Fibroblast of lung (primary cell): ENCODE measurements around the gene FEZF2. TPM values are rescaled to one million over a fixed set of nuclear protein-coding genes. Genes with fewer than 3 reads are reported as not detected.

Source experiments
- DNase-seq, 2 donors: peaks; one replicate each; pipeline versions ENCODE4 v3.0.0 to v3.0.0-alpha.2; 2010; ENCODE audit warnings: low read depth in 2 of 2
- H2AFZ ChIP-seq: 2 replicates; pipeline ENCODE4 v1.5.1; 2012; ENCODE audit warnings: low read length, control low read depth, inconsistent platforms
- H3K27ac ChIP-seq: 2 replicates; pipeline ENCODE4 v1.5.1; 2011; ENCODE audit warnings: low read length, control low read depth; ENCODE audit not compliant: insufficient read depth
- H3K27me3 ChIP-seq: 2 replicates; pipeline ENCODE4 v1.5.1; 2011; ENCODE audit warnings: mild to moderate bottlenecking, low read length; ENCODE audit not compliant: control insufficient read depth, insufficient read depth
- H3K36me3 ChIP-seq: 2 replicates; pipeline ENCODE4 v1.5.1; 2011; ENCODE audit warnings: low read length; ENCODE audit not compliant: control insufficient read depth, insufficient read depth
- H3K4me1 ChIP-seq: 2 replicates; pipeline ENCODE4 v1.5.1; 2011; ENCODE audit warnings: low read length; ENCODE audit not compliant: control insufficient read depth, insufficient read depth; ENCODE audit errors: extremely low read depth
- H3K4me2 ChIP-seq: 2 replicates; pipeline ENCODE4 v1.5.1; 2011; ENCODE audit warnings: low read length, control low read depth; ENCODE audit not compliant: insufficient read depth; ENCODE audit errors: extremely low read depth
- H3K4me3 ChIP-seq, 4 experiments: fragments of 200-600 bp in 1 of 4; sonication (generic) in 1 of 4; replicated peaks in 1 of 4; 2 replicates each; pipeline ENCODE4 v1.5.1; 2011 to 2016; ENCODE audit warnings: low read length in 4 of 4, low read depth in 3 of 4, mild to moderate bottlenecking in 3 of 4, control low read depth in 2 of 4, inconsistent platforms in 1 of 4, mixed read lengths in 1 of 4; ENCODE audit not compliant: insufficient read depth in 1 of 4; ENCODE audit errors: control extremely low read depth in 1 of 4
- H3K79me2 ChIP-seq: 2 replicates; pipeline ENCODE4 v1.5.1; 2012; ENCODE audit warnings: mild to moderate bottlenecking, low read length, inconsistent platforms; ENCODE audit not compliant: control insufficient read depth, insufficient read depth
- H3K9ac ChIP-seq: 2 replicates; pipeline ENCODE4 v1.5.1; 2011; ENCODE audit warnings: mild to moderate bottlenecking, low read length, control low read depth; ENCODE audit not compliant: insufficient read depth
- H3K9me3 ChIP-seq: 2 replicates; pipeline ENCODE4 v1.5.1; 2012; ENCODE audit warnings: low read depth, low read length; ENCODE audit not compliant: control insufficient read depth, insufficient read depth
- H4K20me1 ChIP-seq: 2 replicates; pipeline ENCODE4 v1.5.1; 2011; ENCODE audit warnings: low read length; ENCODE audit not compliant: control insufficient read depth, insufficient read depth; ENCODE audit errors: extremely low read depth
- EZH2 ChIP-seq: IDR thresholded peaks from 2 replicates; pipeline ENCODE4 v1.5.1; 2012; ENCODE audit warnings: low read length, control low read depth, mild to moderate bottlenecking; ENCODE audit errors: missing control alignments
- polyA plus RNA-seq, 2 donors: library from polyadenylated mRNA; depleted of rRNA in 1 of 2; stranded (reverse) in 1 of 2; unstranded in 1 of 2; fragments of >200 nt; gene quantifications; 2 replicates each; pipeline ENCODE4 v1.2.1, GENCODE V29; 2011 to 2012; ENCODE audit warnings: missing spikeins in 1 of 2
- total RNA-seq: library from RNA; depleted of rRNA; stranded (reverse); fragments of >200 nt; gene quantifications from 2 replicates; pipeline ENCODE4 v1.2.1, GENCODE V29; 2014
- TF ChIP-seq, protein P1 (sequence below), 2 donors: IDR thresholded peaks in 1 of 2; conservative IDR thresholded peaks in 1 of 2; 1 replicate in 1 of 2; 2 replicates in 1 of 2; pipeline ENCODE4 v1.5.1; 2011 to 2012; ENCODE audit warnings: low read length in 2 of 2, control low read depth in 1 of 2, inconsistent platforms in 1 of 2, low read depth in 1 of 2, mild to moderate bottlenecking in 1 of 2

The FEZF2 gene
- total and polyA plus RNA-seq, 2 donors (not counting 1 experiment from before 2014, with no cell fraction given) = not detected

DNA sequence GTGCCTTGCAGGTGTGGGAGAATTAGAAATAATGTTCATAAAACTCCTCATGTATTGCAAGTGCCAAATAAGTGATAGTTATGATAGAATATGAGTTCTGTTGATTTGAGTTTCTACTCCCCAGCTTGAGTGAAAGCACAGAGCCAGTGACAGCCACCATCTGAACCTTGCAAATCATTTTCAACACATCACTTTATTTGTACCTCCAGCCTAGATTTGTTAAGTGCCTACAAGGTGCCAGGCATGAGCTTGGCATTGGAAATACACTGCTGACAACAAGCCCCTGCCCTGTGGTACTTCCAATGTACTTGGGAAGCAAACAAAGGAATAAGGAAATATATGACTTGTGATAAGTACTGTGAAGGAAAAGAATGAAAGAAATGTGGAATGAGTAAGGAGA, 17.0 kb downstream of the FEZF2 start:
- Histone ChIP-seq H3K27me3 (peaks cover 3% of the 10 kb centered on the region), H3K27ac (no peak overlapping the region), H4K20me1 (no peaks in the 10 kb centered on the region), H2AFZ (no peak overlapping the region), H3K4me1 (no peaks in the 10 kb centered on the region), H3K9me3 (no peaks in the 10 kb centered on the region), H3K79me2 (no peaks in the 10 kb centered on the region), H3K4me3 (no peak overlapping the region), H3K36me3 (no peaks in the 10 kb centered on the region), H3K4me2 (no peak overlapping the region), H3K9ac (no peak overlapping the region)
- no peak for DNase-seq
- TF ChIP-seq, protein P1, sequence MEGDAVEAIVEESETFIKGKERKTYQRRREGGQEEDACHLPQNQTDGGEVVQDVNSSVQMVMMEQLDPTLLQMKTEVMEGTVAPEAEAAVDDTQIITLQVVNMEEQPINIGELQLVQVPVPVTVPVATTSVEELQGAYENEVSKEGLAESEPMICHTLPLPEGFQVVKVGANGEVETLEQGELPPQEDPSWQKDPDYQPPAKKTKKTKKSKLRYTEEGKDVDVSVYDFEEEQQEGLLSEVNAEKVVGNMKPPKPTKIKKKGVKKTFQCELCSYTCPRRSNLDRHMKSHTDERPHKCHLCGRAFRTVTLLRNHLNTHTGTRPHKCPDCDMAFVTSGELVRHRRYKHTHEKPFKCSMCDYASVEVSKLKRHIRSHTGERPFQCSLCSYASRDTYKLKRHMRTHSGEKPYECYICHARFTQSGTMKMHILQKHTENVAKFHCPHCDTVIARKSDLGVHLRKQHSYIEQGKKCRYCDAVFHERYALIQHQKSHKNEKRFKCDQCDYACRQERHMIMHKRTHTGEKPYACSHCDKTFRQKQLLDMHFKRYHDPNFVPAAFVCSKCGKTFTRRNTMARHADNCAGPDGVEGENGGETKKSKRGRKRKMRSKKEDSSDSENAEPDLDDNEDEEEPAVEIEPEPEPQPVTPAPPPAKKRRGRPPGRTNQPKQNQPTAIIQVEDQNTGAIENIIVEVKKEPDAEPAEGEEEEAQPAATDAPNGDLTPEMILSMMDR (conservative IDR thresholded peaks at IDR 0.05 in 1 of 2, IDR thresholded peaks at IDR 0.05 in 1 of 2; ENCODE audit: low read depth in 1 of 2, low read length in 2 of 2) = no peak
- TF ChIP-seq EZH2 = no peak

DNA sequence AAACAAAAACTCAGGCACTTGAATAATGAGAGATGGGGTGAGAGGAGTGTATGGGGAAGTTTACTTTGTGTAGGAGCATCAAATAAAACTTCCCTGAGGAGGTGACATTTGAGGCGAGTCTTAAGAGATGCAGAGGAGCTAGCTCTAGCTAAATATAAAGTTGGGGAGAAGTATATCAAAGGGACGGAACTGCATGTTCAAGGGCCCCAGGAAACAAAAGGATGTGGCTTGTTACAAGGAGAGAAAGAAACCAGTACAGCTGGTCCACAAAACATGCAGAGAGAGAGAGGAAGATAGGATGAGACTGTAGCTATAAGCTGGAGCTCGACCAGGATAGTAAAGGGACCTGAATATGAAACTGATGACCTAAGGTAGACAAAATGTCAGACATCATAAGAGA, 17.6 kb downstream of the FEZF2 start:
- Histone ChIP-seq H3K27ac (no peak overlapping the region), H4K20me1 (no peaks in the 10 kb centered on the region), H3K36me3 (no peaks in the 10 kb centered on the region), H3K4me3 (no peak overlapping the region), H3K9ac (no peak overlapping the region), H2AFZ (no peak overlapping the region), H3K4me2 (no peak overlapping the region), H3K79me2 (no peaks in the 10 kb centered on the region), H3K27me3 (peaks cover 3% of the 10 kb centered on the region), H3K4me1 (no peaks in the 10 kb centered on the region), H3K9me3 (no peaks in the 10 kb centered on the region)
- DNase-seq = no peak
- no peak for TF ChIP-seq EZH2
- TF ChIP-seq, protein P1 (conservative IDR thresholded peaks at IDR 0.05 in 1 of 2, IDR thresholded peaks at IDR 0.05 in 1 of 2; ENCODE audit: low read depth in 1 of 2, low read length in 2 of 2) = no peak

DNA sequence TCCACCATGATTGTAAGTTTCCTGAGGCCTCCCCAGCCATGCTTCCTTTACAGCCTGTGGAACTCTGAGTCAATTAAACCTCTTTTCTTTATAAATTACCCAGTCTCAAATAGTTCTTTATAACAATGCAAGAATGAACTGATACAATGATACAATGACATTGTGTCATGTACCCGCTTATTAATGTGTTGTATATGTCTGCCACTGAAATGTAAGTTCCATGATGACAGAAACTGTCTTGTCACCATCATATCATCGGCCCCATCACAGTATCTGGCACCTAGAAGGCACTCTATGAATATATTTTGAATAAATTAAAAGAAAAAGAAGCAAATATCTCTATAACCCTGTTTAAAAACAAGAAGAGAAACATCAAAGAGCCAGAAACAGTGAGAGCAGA, 29.6 kb downstream of the FEZF2 start:
- no peaks in the 10 kb centered on the region for H3K36me3 ChIP-seq
- H2AFZ ChIP-seq = no peak overlapping the region
- H3K9me3 ChIP-seq = no peaks in the 10 kb centered on the region
- H3K79me2 ChIP-seq = no peaks in the 10 kb centered on the region
- no peaks in the 10 kb centered on the region for H4K20me1 ChIP-seq
- H3K4me2 ChIP-seq = no peak overlapping the region
- H3K9ac ChIP-seq = no peak overlapping the region
- TF ChIP-seq EZH2 = no peak
- TF ChIP-seq, protein P1 (conservative IDR thresholded peaks at IDR 0.05 in 1 of 2, IDR thresholded peaks at IDR 0.05 in 1 of 2; ENCODE audit: low read depth in 1 of 2, low read length in 2 of 2) = no peak
- H3K27ac ChIP-seq = no peak overlapping the region
- no peaks in the 10 kb centered on the region for H3K4me1 ChIP-seq
- DNase-seq = no peak
- H3K27me3 ChIP-seq = no peaks in the 10 kb centered on the region
- no peak overlapping the region for H3K4me3 ChIP-seq
